ENCODE data around the gene ADGRF4.
"Not testable (repeated sequence)": the region's sequence is repeated elsewhere in the genome, so short reads cannot be mapped to it uniquely, and the experiment has no call there.

- TF ChIP-seq POLR2AphosphoS5 (IDR thresholded peaks at IDR 0.05; ENCODE audit: borderline replicate concordance, low read depth, low read length); EZH2 (IDR thresholded peaks at IDR 0.05): not testable (repeated sequence)
These were observed 46.9 kb downstream of the ADGRF4 start for GRCh38 chr6:47745269-47745668.
